Measurements from ENCODE around the gene PTBP1. TPM values are rescaled to one million over a fixed set of nuclear protein-coding genes. Genes with fewer than 3 reads are reported as not detected.

Gene PTBP1
- total RNA-seq, 1 donor from 2014 or later = 285 TPM

DNA sequence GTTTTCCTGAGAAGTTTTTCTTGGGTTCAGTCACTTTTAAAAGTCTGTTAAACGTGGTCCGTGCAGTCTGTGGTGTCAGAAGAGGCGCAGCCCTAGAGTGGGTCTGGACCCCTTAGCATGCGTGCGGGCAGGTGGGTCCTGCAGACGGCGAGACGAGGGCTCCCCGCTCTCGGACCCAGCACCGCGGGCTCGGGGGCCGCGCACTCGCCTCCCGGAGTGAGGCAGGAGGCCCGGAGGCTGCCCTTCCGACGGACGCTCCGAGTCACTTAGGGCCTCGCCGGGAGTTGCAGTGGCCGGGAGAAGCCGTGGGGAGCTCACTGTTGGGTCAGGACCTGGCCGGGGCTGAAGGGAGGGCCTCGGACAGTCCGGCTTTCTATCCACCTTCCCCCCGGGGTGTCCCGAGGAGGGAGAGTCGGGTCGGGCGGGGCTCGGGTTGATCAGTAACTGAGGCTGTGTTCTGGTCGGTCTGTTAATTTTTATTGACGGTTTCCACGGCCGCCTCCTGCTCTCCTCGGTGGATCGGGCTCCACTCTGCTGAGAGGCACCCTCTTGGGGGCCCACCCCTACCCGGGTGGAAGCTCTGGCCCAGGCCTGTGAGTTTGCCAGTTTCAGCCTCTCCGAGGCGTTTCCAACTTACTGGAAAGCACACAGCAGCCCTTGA is 1.3 kb downstream of the PTBP1 start:
- H3K4me3 Mint-ChIP-seq (ENCODE audit: unreplicated experiment) = peak overlapping the region; percentile 81

DNA sequence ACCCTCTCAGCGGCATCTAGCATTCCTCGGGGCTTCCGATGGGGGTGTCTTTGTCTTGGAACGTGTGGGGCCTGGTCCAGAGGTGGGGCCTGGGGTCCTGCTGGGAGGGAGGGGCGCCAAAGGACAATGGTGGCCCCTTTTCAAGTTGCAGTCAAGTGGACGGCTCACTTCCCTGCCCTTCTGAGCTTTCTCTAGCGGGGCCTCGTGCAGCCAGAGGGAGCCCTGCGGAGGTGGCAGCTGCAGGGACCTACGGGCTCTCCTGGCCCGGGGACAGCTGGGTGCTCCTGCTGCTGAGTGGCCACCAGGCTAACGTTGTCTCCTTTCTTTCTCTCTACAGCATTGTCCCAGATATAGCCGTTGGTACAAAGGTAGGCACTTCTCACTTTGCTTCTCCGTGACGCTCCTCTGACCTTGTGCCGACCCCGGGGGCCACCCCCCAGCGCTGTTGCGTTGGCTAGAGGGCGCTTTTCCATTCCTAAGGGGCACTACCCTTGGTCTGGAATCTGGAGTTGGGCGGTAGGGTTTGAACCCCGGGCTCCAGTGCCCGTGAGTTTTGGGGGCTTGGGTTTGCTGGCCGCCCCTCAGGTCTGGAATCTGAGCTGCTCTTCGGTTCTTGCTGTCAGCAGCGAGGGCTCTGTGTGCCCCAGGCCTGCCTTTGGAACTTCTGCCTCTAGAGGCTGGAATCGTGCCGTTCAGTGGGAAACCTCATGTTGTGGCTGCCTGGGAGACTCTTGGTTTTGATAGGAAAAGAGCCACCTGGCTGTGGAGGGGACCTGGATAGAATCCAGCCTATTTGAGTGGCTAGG is 2.0 kb downstream of the PTBP1 start:
- TF ChIP-seq, protein P1, sequence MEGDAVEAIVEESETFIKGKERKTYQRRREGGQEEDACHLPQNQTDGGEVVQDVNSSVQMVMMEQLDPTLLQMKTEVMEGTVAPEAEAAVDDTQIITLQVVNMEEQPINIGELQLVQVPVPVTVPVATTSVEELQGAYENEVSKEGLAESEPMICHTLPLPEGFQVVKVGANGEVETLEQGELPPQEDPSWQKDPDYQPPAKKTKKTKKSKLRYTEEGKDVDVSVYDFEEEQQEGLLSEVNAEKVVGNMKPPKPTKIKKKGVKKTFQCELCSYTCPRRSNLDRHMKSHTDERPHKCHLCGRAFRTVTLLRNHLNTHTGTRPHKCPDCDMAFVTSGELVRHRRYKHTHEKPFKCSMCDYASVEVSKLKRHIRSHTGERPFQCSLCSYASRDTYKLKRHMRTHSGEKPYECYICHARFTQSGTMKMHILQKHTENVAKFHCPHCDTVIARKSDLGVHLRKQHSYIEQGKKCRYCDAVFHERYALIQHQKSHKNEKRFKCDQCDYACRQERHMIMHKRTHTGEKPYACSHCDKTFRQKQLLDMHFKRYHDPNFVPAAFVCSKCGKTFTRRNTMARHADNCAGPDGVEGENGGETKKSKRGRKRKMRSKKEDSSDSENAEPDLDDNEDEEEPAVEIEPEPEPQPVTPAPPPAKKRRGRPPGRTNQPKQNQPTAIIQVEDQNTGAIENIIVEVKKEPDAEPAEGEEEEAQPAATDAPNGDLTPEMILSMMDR (IDR thresholded peaks at IDR 0.05) = peak; percentile 71
- Mint-ChIP-seq H3K9me3 (ENCODE audit: low read depth) (no peaks in the 10 kb centered on the region), H3K4me3 (ENCODE audit: unreplicated experiment) (peak overlapping the region; percentile 81), H3K27me3 (ENCODE audit: low read depth) (no peaks in the 10 kb centered on the region), H3K36me3 (ENCODE audit: low read depth) (peaks cover 14% of the 10 kb centered on the region), H3K4me1 (ENCODE audit: low read depth) (peaks cover 44% of the 10 kb centered on the region), H3K27ac (ENCODE audit: unreplicated experiment) (peak overlapping the region; percentile 93)
- no peak for DNase-seq (ENCODE audit: low spot score)

More for the DNA sequence above, 1.3 kb downstream of the PTBP1 start:
- H3K36me3 Mint-ChIP-seq (ENCODE audit: low read depth) = peaks cover 12% of the 10 kb centered on the region
- H3K27me3 Mint-ChIP-seq (ENCODE audit: low read depth) = no peaks in the 10 kb centered on the region
- TF ChIP-seq, protein P1 (IDR thresholded peaks at IDR 0.05) = no peak
- peak overlapping the region; percentile 93 for H3K27ac Mint-ChIP-seq (ENCODE audit: unreplicated experiment)
- H3K9me3 Mint-ChIP-seq (ENCODE audit: low read depth) = no peaks in the 10 kb centered on the region
- peak; percentile 79 for DNase-seq (ENCODE audit: low spot score)
- peaks cover 44% of the 10 kb centered on the region for H3K4me1 Mint-ChIP-seq (ENCODE audit: low read depth)

DNA sequence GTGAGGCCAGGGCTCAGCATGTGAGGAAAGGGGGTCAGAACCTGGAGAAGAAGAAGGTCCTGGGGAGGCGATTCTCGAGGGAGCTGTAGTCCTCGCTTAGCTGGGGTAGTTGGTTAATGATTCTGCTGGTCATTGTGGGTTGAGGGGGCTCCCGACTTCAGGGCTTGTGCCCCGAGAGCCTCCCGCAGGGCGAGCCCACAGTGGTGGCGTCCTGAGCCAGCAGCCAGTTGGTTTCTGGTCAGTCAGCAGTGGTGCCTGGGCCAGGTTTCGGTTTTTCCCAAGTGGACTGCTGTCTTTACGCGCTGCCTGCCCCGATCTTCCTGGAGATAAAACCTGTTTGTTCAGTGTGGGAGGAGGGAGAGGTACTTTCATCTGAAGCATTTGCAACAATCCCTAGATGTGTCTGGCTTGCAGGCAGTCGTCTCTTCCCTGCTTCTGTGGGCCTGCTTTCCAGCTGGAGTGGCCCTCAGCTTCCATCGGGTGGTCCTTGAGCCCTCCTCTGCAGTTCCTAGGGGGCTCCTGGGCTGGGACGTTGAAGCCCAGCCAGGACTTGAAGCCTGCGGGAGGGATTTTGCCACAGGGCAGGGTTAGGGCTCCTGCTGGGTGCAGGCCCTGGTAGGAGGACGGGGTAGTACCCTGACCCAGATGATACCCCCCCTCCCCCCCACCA is 3.2 kb downstream of the PTBP1 start:
- H3K9me3 Mint-ChIP-seq (ENCODE audit: low read depth) = no peaks in the 10 kb centered on the region
- TF ChIP-seq, protein P1 (IDR thresholded peaks at IDR 0.05) = no peak
- peak overlapping the region; percentile 81 for H3K4me3 Mint-ChIP-seq (ENCODE audit: unreplicated experiment)
- H3K27ac Mint-ChIP-seq (ENCODE audit: unreplicated experiment) = peak overlapping the region; percentile 93
- peaks cover 17% of the 10 kb centered on the region for H3K36me3 Mint-ChIP-seq (ENCODE audit: low read depth)
- H3K27me3 Mint-ChIP-seq (ENCODE audit: low read depth) = no peaks in the 10 kb centered on the region
- peaks cover 44% of the 10 kb centered on the region for H3K4me1 Mint-ChIP-seq (ENCODE audit: low read depth)
- no peak for DNase-seq (ENCODE audit: low spot score)

DNA sequence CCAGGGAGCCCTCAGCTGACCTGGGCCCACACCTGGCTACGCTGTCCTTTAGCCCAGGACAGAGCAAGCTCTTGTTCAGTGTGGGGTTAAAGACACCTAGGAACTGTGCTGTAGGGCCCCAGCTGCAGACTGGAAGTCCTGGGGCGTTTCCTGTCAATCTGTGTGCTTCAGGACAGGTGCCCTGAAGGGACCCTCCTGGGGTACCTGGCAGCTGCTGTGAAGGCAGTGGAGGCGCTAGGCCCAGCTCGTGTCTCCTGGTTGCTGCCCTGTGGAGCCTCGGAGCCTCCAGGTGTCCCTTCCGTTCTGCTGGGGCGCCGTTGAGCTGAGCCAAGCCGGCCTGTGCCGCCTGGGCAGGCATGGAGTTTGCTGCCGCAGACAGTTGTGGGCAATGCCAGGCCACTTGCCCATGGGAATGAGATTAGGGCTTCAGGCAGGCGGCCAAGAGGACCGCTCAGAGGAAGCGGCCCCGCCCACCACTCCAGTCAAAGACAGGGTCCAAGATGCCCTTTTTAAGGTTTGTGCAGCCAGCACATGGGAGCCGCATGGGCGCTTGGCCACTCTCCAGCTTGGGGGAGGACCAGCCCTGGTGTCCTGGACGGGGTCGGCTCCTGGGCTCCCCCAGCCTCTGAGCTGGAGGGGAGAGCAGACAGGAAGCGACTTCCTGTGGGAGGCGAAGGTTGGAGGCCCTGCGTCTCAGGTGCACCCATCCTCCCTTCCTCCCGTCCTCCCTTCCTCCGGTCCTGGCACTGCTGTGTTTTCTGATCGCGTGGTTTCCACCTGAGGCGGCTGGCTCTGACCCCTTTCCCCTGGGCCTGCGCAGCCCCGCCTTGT is 4.0 kb downstream of the PTBP1 start:
- H3K36me3 Mint-ChIP-seq (ENCODE audit: low read depth) = peaks cover 17% of the 10 kb centered on the region
- peak overlapping the region; percentile 63 for H3K4me3 Mint-ChIP-seq (ENCODE audit: unreplicated experiment)
- peaks cover 44% of the 10 kb centered on the region for H3K4me1 Mint-ChIP-seq (ENCODE audit: low read depth)
- H3K27me3 Mint-ChIP-seq (ENCODE audit: low read depth) = no peaks in the 10 kb centered on the region
- H3K9me3 Mint-ChIP-seq (ENCODE audit: low read depth) = no peaks in the 10 kb centered on the region
- DNase-seq (ENCODE audit: low spot score) = no peak
- peak overlapping the region; percentile 78 for H3K27ac Mint-ChIP-seq (ENCODE audit: unreplicated experiment)
- TF ChIP-seq, protein P1 (IDR thresholded peaks at IDR 0.05) = no peak
